Stimulated activated CD4-positive, alpha-beta T cell treated with anti-CD3 and anti-CD28 coated beads, Interleukin-12 subunit alpha, Interleukin-12 subunit beta, amount 100 ng/mL, for 24 hours (primary cell): Measurements from ENCODE around the gene CCR6.

Source experiments
- DNase-seq, 2 experiments: peaks; one replicate each; pipeline ENCODE4 v3.0.0-alpha.2; 2020; ENCODE audit warnings: low read depth in 2 of 2

CCR6 gene

DNA sequence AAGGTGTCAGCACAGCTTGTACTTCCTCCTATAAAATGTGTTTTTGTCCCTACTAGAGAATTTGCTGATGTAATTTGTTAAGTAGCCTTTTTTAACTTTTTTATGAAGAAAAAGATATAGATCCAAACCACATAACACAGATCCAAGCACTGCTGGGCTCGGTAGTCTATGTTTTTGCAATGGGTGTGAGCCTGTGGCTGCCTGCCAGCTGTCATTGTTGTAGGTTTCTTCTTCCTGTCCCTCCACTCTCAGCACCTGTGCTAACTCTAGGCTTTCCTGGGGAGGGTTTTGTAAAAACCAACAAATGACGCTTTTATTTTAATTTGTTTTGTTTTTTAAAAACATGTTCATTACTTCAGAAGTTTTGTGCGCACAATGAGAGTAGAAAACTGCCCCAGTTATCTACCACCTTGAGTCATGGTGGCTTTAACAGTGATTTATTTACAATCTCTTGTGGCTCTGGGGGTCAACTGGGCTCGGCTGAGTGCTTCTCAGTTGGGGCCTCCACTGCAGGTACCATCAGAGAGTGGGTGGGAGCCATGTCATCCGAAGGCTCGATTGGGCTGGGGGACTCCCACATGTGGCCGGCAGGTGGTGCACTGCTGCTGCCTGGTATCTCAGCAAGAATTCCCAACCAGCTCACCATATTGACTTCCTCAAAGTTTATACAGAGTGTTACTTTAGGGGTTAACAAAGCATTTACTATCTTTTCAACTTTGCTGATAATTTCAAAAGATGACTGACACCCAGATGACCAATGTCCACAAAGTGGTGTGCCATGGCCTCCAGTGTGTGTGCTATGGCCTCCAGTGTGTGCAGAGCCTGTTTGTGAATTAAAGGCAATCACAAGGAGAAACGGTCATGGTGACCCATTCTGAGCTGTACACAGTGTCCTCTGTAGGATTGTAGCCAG lies 3.0 kb upstream of the CCR6 start:
- DNase-seq, result no peak

DNA sequence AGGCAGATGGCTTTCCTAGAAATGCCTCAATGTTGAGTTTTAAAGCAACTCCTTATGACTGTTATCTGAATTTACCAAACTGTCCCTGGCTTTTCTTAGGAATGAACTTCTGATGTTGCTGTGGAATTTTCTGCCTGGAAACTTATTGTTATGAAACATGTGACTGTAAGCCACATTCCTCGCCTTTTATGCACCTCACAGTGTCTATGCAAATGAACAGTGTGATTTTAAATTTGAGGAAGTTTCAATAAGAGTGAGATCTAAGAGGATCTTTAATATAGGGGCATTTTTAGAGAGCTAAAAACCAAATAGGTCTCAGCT lies 2.4 kb upstream of the CCR6 start:
- no peak for DNase-seq

DNA sequence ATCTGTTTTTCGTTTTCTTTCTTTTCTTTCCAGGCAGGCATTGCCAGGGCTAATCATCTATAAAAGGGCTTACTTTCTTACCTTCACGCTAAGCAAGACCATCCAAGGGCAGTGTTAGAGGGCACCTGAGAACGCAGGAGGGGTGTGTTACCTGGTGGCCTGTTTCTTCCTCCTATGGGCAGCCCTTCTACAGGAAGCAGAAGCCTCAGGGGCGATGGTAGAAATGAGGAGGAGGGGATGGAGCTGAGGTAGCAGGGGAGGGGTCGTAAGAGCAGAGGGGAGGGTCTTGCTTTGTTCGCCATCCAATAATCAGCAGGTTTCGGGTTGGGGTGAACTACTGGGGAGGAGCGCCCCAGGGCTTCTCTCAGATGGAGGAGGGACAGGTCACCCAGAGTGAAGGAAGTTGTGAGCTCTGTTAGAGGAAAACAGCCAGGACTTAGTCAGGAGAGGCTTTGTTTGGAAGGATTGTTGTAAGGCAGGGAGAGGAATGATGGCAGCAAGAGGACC lies 1.5 kb upstream of the CCR6 start:
- DNase-seq, result no peak

DNA sequence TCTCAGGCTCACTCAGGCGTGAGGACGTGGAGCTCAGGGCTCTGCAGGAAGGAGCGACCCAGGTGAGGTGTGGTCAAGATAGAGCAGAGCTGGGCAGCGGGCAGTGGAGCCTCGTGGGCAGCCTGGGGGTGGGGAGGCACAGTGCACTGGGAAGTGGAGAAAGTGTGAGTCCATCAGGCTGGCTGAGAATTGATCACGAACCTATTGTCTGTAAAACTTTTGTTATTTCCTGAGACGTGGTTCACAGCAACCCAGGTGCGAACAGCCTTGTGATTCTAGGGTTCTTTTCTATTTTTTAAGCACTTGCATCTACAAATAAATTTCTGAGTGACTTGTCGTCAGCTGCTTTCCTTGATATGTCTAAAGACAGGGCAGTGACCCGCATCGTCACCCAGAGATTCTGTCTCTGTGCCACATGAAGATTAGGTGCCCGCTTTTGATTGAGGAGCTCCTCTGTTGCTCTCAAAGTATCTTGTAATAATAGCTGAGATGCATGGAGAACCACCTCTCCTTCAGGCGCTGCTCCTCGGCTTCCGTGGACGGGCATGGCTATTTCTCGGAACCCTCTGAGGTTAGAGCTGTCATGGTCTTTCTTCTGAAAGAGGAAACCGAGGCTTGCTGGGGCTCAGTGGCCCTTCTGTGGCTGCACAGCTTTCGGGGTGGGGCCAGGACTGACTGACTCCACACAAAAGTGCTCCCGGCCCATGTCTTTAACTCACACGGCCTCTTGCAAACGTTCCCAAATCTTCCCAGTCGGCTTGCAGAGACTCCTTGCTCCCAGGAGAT lies 662 bp upstream of the CCR6 start:
- DNase-seq, result no peak

DNA sequence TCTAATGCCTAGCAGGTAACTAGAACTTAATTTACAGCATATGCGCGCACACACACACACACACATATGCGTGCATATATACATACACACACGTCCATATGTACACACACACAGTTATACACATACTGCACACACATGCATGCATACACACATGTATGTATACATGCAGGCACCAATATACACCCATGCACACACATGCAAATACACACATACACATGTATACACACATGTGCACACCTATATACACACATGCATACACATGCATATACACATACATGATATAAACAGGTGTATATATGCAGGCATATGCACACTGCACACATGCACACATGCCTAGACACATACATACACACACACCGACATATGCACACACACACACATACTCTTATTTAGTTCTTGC lies 1.9 kb downstream of the CCR6 start:
- DNase-seq, result no peak

DNA sequence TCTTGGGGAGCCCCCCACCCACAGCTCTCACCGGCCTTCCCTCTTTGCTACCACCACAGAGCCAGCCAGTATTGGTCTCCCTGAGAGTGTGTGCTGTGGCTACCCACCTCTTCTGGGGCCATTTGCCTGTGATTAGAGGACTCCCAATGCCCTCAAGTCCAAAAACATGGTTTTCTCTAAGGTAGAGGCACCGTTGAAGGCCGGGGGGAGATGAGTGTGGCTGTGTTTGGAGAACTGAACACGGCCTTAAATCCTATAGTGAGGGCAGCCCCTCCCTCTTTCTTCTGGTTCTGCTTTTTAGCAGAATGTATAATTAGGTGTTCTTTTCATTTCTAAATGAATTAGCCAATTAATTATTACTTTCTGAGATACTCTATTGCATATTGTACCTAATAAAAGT lies 2.5 kb downstream of the CCR6 start:
- DNase-seq, result no peak

DNA sequence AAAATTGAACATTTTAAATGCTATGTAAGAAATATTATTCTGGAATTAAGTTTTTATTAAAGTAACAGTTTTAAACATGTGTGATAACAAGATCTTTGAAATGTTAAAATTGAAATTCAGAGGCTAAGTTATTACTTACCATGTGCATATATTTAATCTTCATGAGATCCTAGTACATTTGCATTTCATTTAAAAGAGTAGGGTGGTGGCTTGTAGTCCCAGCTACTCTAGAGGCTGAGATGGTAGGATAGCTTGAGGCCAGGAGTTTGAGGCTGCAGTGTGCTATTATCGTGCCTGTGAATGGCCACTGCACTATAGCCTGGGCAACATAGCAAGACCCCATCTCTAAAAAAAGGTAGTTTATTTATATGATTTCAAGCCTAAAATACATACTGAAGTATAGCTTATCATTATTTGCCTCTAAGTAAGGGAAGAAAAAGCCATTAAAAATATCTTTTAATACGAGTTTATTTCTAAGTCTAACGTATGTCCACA lies 3.0 kb downstream of the CCR6 start:
- no peak for DNase-seq

DNA sequence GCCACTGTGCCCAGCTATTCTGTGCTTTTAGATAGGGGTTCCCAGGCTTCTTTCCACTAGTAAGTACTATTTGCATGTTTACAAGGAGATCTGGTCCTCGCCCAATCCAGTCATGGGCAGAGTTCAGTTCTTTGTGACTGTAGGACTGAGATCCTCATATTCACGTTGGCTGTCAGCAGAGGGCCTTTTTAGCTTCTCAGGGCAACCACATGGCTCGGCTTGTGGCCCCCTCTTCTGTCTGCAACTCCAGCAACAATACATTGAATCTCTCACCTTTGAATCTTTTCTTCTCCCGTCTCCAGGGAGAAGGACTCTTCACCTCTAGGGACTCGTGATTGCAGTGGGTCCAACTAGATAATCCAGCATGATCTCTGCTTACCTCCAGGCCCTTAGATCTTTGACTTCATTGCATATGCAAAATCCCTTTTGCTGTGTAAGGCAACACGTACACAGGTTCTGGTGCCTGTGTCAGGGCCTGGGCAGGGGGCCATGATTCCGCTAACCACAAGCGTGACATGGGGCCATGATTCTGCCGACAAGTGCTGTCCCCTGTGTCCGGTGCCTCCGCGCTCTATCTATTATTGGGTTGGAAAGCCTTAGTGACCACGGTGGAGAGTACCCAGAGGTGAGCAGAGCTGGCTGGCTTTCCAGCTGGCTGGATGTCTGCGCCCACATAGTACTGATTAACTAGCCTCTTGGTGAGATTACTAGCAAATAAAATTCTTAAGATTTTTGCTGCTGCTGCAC lies 5.1 kb downstream of the CCR6 start:
- DNase-seq, result no peak

DNA sequence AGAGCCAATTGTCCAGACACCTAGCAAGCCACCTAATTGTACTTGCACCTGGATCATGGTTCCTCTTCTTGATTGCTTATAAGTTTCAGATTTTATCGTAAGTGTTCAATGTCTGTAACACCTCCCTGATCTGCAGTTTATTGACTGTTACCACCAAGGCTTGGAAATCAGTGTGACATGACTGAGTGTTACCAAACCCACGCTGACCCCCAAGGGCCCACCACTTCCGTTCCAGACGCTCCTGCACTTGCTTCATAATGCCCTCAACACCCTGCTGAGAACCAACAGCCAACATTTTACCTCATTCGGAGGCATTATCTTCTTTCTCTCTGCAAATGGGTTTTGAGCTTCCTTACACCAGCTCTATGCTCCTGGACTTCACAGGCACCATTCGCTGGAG lies 6.3 kb downstream of the CCR6 start:
- no peak for DNase-seq

DNA sequence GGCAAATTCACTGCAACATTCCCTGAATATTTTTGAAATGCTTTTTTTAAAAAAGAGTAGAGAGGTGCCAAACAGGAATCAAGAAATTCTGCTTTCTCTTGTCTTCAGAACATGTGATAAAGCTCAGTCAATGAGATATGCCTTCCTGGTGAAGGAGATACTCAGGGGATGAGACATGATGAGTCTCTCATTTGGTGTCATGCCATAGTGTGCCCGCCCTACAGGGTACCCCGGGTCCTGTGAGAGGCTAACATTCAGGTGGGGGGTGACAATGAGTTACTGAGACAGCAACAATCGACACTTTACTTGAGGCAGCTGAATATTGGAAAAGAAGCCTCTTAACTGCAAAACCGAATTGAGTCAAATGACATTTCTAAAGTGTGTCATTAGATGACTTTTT lies 6.7 kb downstream of the CCR6 start:
- DNase-seq, result no peak

DNA sequence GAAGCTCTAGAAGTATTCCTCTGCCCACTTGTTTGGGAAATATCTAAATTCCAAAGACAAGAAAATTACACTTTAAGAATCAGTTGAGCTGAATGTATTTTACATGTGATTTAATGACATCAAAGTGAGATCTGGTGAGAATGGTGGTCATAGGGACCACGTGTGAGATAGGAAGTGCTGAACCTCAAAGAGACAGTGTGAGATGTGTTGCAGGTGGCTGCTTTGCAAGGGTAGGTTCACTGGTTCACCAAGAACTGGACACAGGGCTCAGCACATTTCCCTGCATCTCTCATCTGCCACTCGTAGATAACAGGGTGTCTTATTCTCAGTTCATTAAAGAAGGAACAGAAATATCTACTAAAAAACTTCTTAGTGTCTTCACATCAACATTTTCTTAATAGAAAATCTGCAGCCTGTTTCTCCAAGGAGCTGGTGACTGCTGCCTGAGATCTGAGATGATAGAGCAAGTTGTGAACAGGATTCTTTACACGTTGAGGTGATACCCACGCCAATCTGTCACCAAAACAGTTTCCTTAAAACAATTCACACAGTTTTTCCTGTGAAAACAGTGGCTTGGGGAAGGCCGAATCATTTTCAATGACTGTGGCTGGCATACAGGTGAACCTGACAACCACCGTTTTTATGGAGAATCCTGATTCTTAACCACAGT lies 7.2 kb downstream of the CCR6 start:
- DNase-seq, result no peak

DNA sequence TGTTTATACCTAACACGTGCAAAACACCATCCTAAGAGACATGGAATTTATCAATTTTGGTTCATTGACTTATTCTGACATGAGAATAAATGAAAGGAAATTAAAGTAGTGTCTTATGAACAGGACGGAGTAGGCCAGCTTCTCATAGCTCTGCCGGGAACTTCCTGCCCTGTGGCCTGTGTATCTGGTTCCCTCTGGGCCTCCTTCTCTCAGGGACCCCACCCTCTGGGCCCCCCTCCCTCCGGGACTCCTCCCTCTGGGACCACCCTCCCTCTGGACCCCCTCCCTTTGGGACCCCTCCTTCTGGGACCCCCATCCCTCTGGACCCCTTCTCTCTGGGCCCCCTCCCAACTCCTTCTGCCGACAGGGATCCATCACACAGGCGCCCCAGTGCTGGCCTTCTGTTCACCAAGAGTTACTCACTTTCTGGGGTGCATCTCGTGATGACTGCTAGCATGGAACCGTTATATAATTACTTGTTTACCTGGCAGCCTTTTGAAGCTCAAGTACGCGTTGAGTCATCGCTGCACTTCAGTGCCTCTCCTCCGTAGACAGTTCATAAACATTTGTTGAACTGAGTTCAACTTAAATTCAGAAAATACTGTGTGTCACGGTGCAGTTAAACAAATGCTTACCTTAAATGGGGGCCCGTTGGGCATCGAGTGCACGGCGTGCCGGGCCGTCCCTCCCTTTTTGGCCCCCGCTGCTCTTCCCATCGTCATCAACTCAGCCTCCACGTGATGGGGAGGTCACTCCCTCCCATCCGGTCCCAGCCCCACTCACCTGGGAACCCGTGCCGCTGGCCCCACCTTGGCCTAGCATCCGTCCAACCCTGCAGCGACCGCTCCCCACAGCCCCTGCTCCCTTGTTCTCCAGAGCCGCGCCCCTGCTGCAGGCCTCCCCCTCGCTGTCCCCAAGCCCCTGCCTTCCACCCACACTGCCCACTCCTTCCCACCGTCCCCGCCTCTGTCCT lies 8.1 kb downstream of the CCR6 start:
- no peak for DNase-seq

DNA sequence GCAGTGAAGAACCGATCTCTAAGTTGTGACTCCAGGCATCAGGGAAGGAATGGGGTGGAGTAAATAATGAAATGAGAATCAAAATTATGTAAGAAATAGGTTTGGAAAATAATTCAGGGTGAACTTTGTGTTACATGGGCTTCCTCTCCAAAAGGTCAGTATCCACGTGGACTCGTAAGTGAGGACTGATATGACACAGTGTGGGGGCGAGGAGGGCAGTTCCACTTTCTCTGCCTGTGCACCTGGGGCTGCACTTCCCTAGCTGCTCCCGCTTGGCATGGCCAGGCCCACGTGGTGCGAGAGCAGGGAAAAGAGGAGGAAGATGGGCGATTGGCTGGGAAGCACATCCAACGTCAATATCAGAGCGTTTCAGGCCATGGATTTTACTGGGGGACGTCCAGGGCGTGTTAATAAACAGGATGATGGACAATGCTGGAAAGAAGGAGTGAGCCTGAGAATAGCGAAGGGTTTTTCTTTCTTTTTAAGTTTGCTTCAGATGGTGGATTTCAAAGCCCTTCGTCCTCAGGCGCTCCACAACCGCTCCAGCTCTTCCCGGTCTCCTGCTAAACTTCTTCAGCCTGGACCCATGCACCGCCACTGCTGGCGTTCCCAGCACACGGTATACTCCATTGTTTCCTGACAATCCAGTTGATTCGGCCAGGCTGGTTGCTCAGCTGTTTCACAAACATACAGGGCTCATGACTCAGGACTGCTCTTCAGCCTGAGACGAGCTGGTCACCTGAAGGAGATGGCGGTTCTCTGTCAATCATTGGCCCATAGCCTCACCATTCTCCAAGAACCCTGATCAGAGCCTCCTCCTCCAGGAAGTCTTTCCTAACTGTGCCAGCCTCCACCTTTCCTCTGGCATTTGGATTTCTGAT lies 11.8 kb downstream of the CCR6 start:
- DNase-seq, result no peak

DNA sequence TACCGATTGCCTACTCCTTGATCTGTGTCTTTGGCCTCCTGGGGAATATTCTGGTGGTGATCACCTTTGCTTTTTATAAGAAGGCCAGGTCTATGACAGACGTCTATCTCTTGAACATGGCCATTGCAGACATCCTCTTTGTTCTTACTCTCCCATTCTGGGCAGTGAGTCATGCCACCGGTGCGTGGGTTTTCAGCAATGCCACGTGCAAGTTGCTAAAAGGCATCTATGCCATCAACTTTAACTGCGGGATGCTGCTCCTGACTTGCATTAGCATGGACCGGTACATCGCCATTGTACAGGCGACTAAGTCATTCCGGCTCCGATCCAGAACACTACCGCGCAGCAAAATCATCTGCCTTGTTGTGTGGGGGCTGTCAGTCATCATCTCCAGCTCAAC lies 13.5 kb downstream of the CCR6 start:
- DNase-seq, result no peak

DNA sequence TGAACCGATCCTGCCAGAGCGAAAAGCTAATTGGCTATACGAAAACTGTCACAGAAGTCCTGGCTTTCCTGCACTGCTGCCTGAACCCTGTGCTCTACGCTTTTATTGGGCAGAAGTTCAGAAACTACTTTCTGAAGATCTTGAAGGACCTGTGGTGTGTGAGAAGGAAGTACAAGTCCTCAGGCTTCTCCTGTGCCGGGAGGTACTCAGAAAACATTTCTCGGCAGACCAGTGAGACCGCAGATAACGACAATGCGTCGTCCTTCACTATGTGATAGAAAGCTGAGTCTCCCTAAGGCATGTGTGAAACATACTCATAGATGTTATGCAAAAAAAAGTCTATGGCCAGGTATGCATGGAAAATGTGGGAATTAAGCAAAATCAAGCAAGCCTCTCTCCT lies 14.2 kb downstream of the CCR6 start:
- no peak for DNase-seq

DNA sequence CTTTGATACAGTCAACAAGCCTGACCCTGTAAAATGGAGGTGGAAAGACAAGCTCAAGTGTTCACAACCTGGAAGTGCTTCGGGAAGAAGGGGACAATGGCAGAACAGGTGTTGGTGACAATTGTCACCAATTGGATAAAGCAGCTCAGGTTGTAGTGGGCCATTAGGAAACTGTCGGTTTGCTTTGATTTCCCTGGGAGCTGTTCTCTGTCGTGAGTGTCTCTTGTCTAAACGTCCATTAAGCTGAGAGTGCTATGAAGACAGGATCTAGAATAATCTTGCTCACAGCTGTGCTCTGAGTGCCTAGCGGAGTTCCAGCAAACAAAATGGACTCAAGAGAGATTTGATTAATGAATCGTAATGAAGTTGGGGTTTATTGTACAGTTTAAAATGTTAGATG lies 15.0 kb downstream of the CCR6 start:
- DNase-seq, result no peak

DNA sequence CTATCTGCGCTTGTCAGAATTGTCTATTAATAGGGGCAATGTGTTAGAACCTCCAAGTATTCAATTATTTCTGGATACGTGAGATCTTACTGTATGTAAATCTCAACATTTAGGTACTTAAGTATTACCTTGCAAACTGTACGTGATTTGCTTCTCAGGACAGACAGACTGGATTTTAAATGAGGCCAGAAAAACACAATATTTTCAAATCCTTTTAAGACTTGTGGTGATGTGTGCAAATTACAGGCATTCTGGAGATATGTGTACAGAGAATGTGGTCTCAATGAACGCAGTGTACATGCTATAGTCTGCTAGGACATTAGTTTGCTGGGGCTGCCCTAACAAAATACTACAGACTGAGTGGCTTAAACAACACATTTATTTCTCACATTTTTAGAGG lies 16.9 kb downstream of the CCR6 start:
- no peak for DNase-seq

DNA sequence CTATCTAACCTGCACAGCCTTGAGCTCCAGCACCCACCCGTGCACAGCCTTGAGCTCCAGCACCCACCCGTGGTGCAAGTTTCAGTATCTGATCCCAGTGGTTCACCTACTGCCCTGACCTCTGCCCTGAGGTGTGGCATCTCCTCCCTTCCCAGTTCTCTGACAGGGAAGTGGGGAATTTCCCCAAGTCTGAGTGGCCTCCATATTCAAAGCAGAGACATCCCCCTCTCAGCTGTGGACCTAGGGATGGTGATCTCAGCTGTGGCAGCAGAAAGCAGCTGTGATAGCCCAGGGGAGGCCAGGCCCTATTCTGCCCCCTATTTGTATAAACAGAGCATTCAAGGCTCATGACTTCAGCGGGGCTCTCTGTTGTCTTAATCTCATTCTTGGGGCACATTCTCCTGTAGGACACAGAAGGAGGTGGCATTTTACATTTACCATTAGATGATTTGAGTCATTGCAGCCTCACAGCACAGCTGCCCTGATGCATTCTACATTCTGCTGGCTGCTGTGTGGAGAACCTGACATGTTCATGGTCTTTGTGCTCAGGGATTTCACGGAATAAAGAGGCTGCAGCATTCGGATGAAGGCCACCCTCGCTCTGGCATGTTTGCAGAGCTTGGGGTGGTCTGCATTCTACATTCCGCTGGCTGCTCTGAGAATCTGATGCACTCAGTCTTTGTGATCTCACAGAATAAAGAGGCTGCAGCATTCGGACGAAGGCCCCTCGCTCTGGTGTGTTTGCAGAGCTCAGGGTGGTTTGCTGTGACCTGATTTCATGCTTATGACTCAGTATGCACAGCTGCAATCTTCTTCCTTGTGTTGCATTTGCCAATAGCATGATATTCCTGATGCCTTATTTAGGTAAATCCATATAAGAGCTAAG lies 17.9 kb downstream of the CCR6 start:
- no peak for DNase-seq
